HG02870 (cell line): ENCODE results near the gene CDR2.
"Not testable (repeated sequence)": the region's sequence is repeated elsewhere in the genome, so short reads cannot be mapped to it uniquely, and the experiment has no call there.

ENCODE experiments used
- ATAC-seq: cut with Tn5 transposase; IDR thresholded peaks from one replicate; pipeline ENCODE4 v1.9.1; 2021; ENCODE audit warnings: mild to moderate bottlenecking, moderate library complexity; ENCODE audit not compliant: unreplicated experiment

CDR2 gene

DNA sequence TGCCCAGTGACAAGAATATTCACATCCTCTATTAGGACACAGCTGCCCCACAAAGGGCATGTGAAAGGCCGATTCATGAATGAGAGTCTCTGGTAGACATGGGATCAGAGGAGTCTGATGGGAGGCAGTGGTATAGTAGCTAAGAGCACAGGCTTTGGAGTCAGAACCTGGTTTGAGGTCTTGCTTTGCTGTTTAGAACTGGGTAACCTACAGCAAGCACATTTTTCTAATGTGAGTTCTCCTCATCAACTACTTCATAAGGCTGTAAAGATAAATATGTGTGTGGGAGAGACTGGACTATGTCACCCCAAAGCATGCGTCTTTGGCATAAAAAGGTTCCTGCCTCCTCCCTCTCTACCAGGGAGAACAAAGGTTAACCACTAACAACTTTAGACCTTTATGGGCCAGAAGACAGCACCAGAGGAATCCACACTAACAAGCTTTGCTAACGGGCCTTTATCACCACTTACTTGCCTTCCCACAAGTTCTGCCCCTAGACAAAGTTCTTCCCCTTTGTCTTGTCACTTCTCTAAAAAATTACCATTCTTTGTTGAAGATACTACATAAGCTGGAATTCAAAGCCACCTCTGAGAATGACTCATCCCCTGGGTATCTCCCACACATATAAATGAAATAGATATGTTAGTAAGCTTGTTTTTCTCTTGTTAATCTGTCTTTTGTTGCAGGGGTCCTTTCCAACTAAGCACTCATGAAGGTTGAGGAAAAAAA is 21.1 kb downstream of the CDR2 start:
- ATAC-seq = no peak

GRCh38 chr16:22352723-22353122 is 21.7 kb downstream of the CDR2 start:
- no peak for ATAC-seq

GRCh38 chr16:22352140-22352539 is 22.3 kb downstream of the CDR2 start:
- no peak for ATAC-seq

DNA sequence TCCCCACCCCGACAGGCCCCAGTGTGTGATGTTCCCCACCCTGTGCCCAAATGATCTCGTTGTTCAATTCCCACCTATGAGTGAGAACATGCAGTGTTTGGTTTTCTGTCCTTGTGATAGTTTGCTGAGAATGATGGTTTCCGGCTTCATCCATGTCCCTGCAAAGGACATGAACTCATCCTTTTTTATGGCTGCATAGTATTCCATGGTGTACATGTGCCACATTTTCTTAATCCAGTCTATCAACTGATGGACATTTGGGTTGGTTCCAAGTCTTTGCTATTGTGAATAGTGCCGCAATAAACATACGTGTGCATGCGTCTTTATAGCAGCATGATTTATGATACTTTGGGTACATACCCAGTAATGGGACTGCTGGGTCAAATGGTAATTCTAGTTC is 23.4 kb downstream of the CDR2 start:
- ATAC-seq = not testable (repeated sequence)

GRCh38 chr16:22348291-22348690 is 26.1 kb downstream of the CDR2 start:
- ATAC-seq = no peak

GRCh38 chr16:22347100-22347820 is 27.2 kb downstream of the CDR2 start:
- no peak for ATAC-seq

- ATAC-seq = no peak
Observed at GRCh38 chr16:22346483-22346882, 27.9 kb downstream of the CDR2 start.

DNA sequence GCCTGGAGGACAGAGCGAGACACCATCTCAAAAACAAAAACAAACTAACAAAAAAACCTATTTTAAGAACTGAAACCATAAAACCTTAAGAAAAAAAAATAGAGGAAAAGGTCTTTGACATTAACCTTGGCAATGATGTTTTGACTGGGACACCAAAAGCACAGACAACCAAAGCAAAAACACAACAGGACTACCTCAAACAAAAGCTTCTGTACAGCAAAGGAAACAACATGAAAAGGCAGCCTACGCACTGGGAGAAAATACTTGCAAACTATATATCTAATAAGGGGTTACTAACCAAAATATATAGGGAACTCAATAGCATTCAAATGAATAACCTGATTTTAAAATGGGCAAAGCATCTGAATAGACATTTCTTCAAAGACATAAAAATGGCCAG is 32.3 kb downstream of the CDR2 start:
- ATAC-seq = no peak

GRCh38 chr16:22340945-22341344 is 33.5 kb downstream of the CDR2 start:
- no peak for ATAC-seq

GRCh38 chr16:22337849-22338635 is 36.4 kb downstream of the CDR2 start:
- ATAC-seq = no peak

- ATAC-seq = no peak
Observed at GRCh38 chr16:22337045-22337444, 37.4 kb downstream of the CDR2 start.

GRCh38 chr16:22336581-22336980 is 37.8 kb downstream of the CDR2 start:
- no peak for ATAC-seq

- no peak for ATAC-seq
Observed at GRCh38 chr16:22335668-22336246, 38.7 kb downstream of the CDR2 start.

GRCh38 chr16:22333457-22333994 is 40.9 kb downstream of the CDR2 start:
- no peak for ATAC-seq

DNA sequence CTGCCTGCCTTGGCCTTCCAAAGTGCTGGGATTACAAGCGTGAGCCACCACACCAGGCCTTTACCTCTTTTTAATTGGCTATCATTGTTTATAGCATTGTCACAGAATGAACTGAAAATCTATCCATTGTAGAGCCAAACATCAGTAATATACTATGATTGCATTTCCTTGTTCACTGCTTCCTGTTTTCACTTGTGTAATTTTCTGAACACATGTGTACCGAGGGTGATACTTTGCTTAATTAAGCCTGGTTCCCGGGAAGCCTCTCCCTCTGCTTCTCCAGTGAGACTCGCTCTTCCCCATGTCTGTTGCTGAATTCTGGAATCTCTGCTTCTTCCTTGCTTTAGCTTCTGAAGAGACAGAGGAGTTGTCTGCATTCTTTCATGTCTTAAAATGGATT is 44.1 kb downstream of the CDR2 start:
- no peak for ATAC-seq

- no peak for ATAC-seq
Observed at GRCh38 chr16:22329199-22329695, 45.2 kb downstream of the CDR2 start.

- ATAC-seq = no peak
Observed at GRCh38 chr16:22328081-22328725, 46.2 kb downstream of the CDR2 start.

DNA sequence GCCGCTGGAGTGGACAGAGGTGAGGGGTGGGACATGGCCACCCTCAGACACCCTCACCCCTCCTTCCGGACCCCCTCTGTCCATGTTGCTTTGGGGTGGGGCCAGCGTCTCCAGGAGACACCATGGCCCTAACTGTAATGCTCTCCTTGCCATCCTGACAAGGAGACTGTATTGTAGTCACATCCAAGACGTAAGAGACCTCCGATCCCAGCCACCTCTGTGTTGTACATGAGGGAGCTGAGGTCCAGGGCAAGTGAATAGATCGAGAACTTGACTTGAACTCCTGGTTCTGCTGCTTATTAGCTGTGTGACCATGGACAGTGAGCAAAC is 47.0 kb downstream of the CDR2 start:
- no peak for ATAC-seq

GRCh38 chr16:22326771-22327445 is 47.5 kb downstream of the CDR2 start:
- no peak for ATAC-seq

DNA sequence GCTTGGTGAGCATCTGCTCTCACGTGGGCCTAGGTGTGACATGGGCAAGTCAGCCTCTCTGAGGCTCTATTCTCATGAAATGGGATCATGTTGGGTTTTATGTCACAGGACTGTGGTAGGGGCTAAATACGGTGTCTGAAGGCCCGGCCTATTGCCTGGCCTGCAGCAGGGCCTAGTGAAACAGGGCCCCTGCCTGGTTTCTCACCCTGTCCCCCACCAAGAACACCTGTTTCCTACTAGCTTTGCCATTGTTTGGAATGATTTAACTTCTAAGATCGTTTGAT is 48.1 kb downstream of the CDR2 start:
- no peak for ATAC-seq
